Testis (tissue), 3 donors: Measurements from ENCODE around the gene ST6GALNAC6. TPM values are rescaled to one million over a fixed set of nuclear protein-coding genes. Genes with fewer than 3 reads are reported as not detected.

Source experiments
- DNase-seq: peaks from one replicate; pipeline ENCODE4 v3.0.0-alpha.2; 2019
- H3K27ac ChIP-seq, 2 donors: fragments of 200-600 bp; sonication (generic); one replicate each; pipeline ENCODE4 v1.5.1; 2019
- H3K27me3 ChIP-seq: fragments of 200-600 bp; sonication (generic); one replicate; pipeline ENCODE4 v1.5.1; 2019
- H3K36me3 ChIP-seq: fragments of 200-600 bp; sonication (generic); one replicate; pipeline ENCODE4 v1.5.1; 2017; ENCODE audit warnings: low read depth; ENCODE audit errors: missing control alignments
- H3K4me1 ChIP-seq: fragments of 200-600 bp; sonication (generic); one replicate; pipeline ENCODE4 v1.5.1; 2019
- H3K4me3 ChIP-seq, 2 donors: fragments of 200-600 bp; sonication (generic); one replicate each; pipeline ENCODE4 v1.5.1; 2017 to 2019
- H3K9me3 ChIP-seq: fragments of 200-600 bp; sonication (generic); one replicate; pipeline ENCODE4 v1.5.1; 2017
- CTCF ChIP-seq, 3 experiments: fragments of 450-650 bp in 2 of 3; fragments of 200-600 bp in 1 of 3; sonication (generic) in 1 of 3; IDR thresholded peaks; one replicate each; pipeline ENCODE4 v1.5.1; 2016 to 2019; ENCODE audit warnings: antibody characterized with exemption in 3 of 3, mild to moderate bottlenecking in 2 of 3, moderate library complexity in 1 of 3
- POLR2A ChIP-seq: fragments of 450-650 bp; IDR thresholded peaks from one replicate; pipeline ENCODE4 v1.6.1; 2017; ENCODE audit warnings: antibody characterized with exemption, mild to moderate bottlenecking, moderate library complexity
- WGBS, 2 donors: methylation state at CpG; one replicate each; pipeline ENCODE4 v1.1.5; 2018; 5-methylcytosine and 5-hydroxymethylcytosine counted together
- intact Hi-C: fragments of 100-400 bp; cut with DNase I; formaldehyde crosslinking; loops from one replicate; pipeline ENCODE4 v1.15.1; 2023; ENCODE audit warnings: low total_unique reads
- polyA plus RNA-seq: library from polyadenylated mRNA; stranded (reverse); fragments of 350-450 nt; fragmentation: Illumina TruSeq; extraction: RNeasy Lipid Tissue Mini Kit (QIAGEN cat#74804); gene quantifications from one replicate; pipeline ENCODE4 v1.2.3, GENCODE V29; 2014; ENCODE audit warnings: low read depth, low replicate concordance; ENCODE audit not compliant: insufficient read depth
- total RNA-seq, 2 donors: library from RNA; depleted of rRNA; stranded (reverse); fragments of >200 nt; gene quantifications; one replicate each; pipeline ENCODE4 v1.2.3, GENCODE V29; 2016

Gene ST6GALNAC6
- total and polyA plus RNA-seq, 3 donors from 2014 or later = 43.0 to 70.3 (median 46.3) TPM

- Histone ChIP-seq H3K4me3 (no peak overlapping the region), H3K4me1 (peaks cover 57% of the 10 kb centered on the region), H3K27ac (peak overlapping the region; percentile 56 to 63), H3K36me3 (no peaks in the 10 kb centered on the region), H3K27me3 (no peaks in the 10 kb centered on the region), H3K9me3 (no peaks in the 10 kb centered on the region)
- intact Hi-C loops = loop anchor here (10.0 kb wide), 1 partner anchor 139 kb away; the partner anchor contains the start of gene TOR2A
- peak; percentile 91 for DNase-seq
- no peak for TF ChIP-seq POLR2A
- TF ChIP-seq CTCF (IDR thresholded peaks at IDR 0.05) = no peak
- WGBS, 2 donors = 39 to 72% methylated on average over 2 to 10 of the region's 10 CpGs
Measured at GRCh38 chr9:127873886-127874285, 25.5 kb downstream of the ST6GALNAC6 start.

- WGBS, 2 donors = 42 to 66% methylated on average over 9 to 19 of the region's 19 CpGs
- TF ChIP-seq CTCF (IDR thresholded peaks at IDR 0.05) (no peak), POLR2A (no peak)
- intact Hi-C loops = loop anchor here (10.0 kb wide), 1 partner anchor 138 kb away; the partner anchor contains the start of gene TOR2A
Measured at GRCh38 chr9:127873223-127873691, 26.1 kb downstream of the ST6GALNAC6 start.

GRCh38 chr9:127872369-127873222 lies 26.8 kb downstream of the ST6GALNAC6 start:
- Histone ChIP-seq H3K4me3 (no peak overlapping the region), H3K4me1 (peaks cover 59% of the 10 kb centered on the region), H3K27me3 (no peaks in the 10 kb centered on the region), H3K27ac (no peak overlapping the region), H3K36me3 (no peaks in the 10 kb centered on the region), H3K9me3 (no peaks in the 10 kb centered on the region)
- TF ChIP-seq CTCF (IDR thresholded peaks at IDR 0.05) = no peak
- no peak for TF ChIP-seq POLR2A
- WGBS, 2 donors = 75 to 85% methylated on average over 7 to 20 of the region's 20 CpGs
- intact Hi-C loops = loop anchor here (10.0 kb wide), 1 partner anchor 138 kb away; the partner anchor contains the start of gene TOR2A
- DNase-seq = no peak

More at GRCh38 chr9:127873223-127873691, 26.1 kb downstream of the ST6GALNAC6 start:
- H3K36me3 ChIP-seq = no peaks in the 10 kb centered on the region
- peak overlapping the region in 1 of 2 donors; percentile 63 for H3K27ac ChIP-seq
- no peak overlapping the region for H3K4me3 ChIP-seq
- H3K27me3 ChIP-seq = no peaks in the 10 kb centered on the region
- peaks cover 60% of the 10 kb centered on the region for H3K4me1 ChIP-seq
- no peak for DNase-seq
- H3K9me3 ChIP-seq = no peaks in the 10 kb centered on the region

- H3K36me3 ChIP-seq = no peaks in the 10 kb centered on the region
Measured at GRCh38 chr9:127871531-127871930, 27.9 kb downstream of the ST6GALNAC6 start.

More at GRCh38 chr9:127871531-127871930, 27.9 kb downstream of the ST6GALNAC6 start:
- no peak overlapping the region for H3K4me3 ChIP-seq
- no peaks in the 10 kb centered on the region for H3K9me3 ChIP-seq
- no peak overlapping the region for H3K27ac ChIP-seq
- H3K4me1 ChIP-seq = peaks cover 62% of the 10 kb centered on the region
- intact Hi-C loops = loop anchor here (10.0 kb wide), 1 partner anchor 137 kb away; the partner anchor contains the start of gene TOR2A
- no peak for DNase-seq
- 81 to 87% methylated on average over 9 of the region's 9 CpGs for WGBS, 2 donors
- TF ChIP-seq CTCF (IDR thresholded peaks at IDR 0.05) (no peak), POLR2A (no peak)
- H3K27me3 ChIP-seq = no peaks in the 10 kb centered on the region
